NCI-H82 (cell line): ENCODE data around the gene RBM33.
"Not testable (repeated sequence)": the region's sequence is repeated elsewhere in the genome, so short reads cannot be mapped to it uniquely, and the experiment has no call there.

Experiments
- DNase-seq: peaks from one replicate; lab custom pipeline; 2025; lab: John Stamatoyannopoulos, UW

RBM33 gene

GRCh38 chr7:155665079-155665956 lies 20.9 kb downstream of the RBM33 start:
- no peak for DNase-seq

- DNase-seq, result no peak
Measured at GRCh38 chr7:155665957-155666287, 21.5 kb downstream of the RBM33 start.

- DNase-seq, result no peak
Measured at GRCh38 chr7:155667241-155667829, 22.9 kb downstream of the RBM33 start.

DNA sequence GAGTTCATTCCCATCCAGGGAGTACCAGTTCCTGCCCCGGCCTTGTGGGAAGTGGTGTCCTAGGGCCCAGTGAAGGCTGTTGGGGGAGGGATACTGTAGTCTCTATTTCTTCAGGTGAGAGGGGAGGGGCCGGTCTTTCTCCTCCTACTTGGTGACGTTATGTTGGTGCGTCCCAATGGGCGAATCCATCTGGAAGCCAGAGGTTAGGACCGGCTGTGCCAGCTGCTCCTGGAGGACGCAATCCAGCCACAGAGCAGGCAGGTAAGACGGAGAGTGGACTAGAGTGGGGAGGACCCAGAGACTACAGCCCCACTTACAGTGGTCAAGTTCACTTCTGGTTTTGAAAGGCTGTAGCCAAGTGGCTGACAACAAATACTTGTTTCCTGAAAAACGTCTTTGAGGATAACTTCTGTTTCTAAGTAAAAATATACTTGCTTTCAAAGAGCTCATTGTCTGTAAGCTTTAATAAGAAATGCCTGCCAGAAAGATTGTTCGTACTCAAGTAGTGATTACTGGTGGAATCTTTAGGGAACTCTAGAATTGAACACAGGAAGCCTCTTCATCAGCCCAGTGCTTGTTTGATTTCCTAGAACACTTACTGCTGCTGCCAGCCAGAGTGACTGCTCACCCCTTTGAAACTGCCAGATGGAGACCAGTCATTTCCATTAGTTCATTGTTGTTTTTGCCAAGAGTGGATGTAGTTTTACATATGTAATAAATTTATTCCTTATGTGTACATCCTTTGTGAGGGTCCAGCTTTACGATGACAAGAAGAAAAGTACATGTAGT lies 25.4 kb downstream of the RBM33 start:
- DNase-seq, result no peak

- no peak for DNase-seq
Measured at GRCh38 chr7:155670521-155670920, 26.1 kb downstream of the RBM33 start.

GRCh38 chr7:155674556-155674955 lies 30.1 kb downstream of the RBM33 start:
- no peak for DNase-seq

DNA sequence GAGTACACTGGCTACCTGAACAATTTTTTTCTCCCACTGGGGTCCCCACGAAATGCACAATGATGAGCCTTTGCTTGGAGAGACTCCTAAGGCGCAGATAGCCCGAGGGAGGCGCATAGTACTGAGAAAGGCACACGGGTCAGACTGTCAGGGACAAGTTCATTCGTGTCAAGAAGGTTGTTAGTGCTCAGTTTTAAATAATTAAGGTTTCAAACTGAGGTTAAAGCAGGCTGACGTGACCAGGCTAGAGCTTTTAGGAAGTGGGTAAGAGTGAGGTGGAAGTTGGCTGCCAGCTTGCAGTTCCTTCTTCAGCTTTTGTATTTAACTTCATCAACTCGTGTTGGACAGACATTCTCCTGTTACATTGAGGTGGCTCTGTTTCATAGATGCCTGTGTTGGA lies 31.6 kb downstream of the RBM33 start:
- DNase-seq, result no peak

- no peak for DNase-seq
Measured at GRCh38 chr7:155677688-155678087, 33.2 kb downstream of the RBM33 start.

DNA sequence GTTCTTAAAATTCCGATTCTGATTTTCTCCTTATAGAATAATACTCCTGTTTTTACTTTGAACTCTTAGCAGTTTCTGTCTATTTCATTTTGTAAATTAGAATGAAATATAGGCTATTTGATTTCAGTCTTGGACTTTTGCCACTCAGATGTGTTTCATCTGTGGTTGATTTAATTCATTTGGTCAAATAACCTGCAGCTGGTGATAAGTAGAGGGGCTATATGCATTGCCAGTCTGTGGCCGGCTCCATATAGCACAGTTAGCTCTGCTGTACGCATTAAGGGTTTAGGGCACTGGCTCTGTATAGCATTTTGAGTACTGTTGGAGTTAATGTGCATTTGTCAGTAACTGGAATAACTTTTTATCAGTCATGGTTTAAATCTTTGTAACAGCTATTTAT lies 35.7 kb downstream of the RBM33 start:
- DNase-seq, result no peak

DNA sequence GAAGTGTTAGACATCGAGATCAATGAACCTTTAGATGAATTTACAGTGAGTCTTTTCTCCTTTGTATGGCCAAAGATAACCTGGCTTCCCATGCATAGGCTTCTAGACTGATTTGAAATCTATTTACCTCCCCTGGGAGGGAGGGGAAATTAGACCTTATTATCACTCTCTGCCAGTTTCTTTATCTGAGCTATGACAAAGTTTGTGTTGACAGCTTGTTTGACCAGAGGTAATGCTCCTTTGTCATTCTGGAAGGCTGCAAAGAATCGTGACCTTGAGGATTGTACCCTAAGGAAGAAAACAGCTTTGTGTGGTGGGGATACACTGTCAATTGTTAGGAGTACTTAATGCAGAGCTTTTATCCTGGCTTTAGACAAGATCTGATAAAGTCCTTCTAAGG lies 36.4 kb downstream of the RBM33 start:
- DNase-seq, result peak; percentile 5

DNA sequence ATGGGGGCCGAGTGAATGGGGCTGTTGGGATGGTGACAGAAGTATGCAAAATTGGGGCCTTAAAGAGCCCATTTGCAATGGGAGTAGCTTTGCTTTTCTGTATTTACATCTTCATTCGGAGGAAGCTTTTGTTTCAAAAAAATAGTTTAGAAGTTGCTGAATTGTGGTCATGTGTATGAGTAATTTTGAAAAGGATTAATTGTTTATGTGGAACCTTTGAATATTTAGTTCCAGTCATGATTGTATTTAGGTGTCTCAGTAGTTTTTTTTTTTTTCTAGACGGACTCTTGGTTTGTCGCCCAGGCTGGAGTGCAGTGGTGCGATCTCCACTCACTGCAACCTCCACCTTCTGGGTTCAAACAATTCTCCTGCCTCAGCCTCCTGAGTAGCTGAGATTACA lies 37.2 kb downstream of the RBM33 start:
- no peak for DNase-seq

DNA sequence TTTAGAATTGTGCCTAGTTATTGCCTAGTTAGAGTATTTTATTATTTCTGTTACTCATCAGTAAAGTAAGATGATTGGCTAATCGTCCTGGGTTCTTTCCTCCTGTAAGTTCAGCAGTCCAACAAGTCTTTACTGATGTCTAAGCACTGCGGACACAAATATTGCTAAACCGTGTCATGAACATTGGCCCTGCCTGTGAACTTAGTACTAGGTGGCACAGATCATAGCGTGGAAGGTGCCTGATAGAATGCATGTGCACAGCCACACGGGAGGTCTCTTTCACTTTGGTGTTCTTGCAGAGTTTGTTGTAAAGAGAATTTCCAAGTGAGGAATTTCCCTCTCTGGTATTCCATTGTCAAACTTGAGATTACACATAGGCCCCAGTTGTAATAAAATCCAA lies 38.0 kb downstream of the RBM33 start:
- no peak for DNase-seq

GRCh38 chr7:155683098-155683497 lies 38.6 kb downstream of the RBM33 start:
- DNase-seq, result no peak

GRCh38 chr7:155683714-155684113 lies 39.3 kb downstream of the RBM33 start:
- DNase-seq, result no peak

GRCh38 chr7:155684543-155684942 lies 40.1 kb downstream of the RBM33 start:
- no peak for DNase-seq

DNA sequence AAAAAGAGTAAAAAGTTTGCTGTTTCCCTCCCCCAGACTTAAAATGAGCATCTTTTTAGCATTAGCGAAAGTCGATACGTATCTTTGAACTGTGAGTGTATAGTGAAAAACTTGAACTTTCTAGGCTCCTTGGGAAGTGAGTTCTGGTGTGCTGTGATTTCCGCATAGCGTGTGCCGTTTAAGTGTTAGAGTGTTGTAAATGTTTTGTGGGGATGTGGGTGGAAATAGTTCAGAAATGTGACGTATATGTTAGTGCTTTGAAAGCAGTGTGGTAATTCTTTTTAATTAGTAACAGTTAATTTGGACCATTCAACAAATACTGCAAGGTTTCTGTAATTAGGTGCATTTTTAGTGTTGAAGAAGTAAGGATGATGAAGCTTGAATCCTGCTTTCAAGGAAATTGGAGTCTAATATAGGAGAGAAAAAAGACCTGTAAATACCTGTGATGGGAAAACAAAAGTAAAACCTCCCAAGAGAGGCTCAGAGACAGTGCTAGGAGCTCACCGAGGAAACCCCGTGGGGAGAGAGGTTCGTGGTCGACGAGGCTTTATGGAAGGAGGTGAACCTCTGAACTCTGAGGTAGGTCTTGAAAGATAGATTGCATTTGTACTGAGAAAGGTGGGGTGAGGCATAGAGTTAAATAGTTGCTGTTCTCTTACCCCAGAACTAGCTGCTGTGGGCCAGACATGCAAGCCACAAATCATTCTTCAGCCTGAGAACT lies 40.8 kb downstream of the RBM33 start:
- no peak for DNase-seq

DNA sequence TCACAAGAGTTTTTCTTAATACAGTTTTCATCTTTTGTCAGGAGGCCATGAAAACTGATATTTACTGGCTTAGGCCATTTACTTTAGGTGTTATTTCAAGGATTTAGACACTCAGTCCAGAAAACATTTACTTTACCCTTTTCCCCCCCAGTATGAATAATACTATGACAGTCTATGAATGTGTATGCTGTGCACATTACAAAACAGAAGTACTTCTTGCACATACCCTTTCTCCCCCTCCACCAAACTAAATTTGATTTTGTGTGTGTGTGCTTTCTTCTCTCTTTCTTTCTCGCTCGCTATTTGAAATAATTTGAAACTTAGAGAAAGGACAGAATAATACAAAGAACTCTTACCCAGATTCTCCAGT lies 41.3 kb downstream of the RBM33 start:
- DNase-seq, result no peak

DNA sequence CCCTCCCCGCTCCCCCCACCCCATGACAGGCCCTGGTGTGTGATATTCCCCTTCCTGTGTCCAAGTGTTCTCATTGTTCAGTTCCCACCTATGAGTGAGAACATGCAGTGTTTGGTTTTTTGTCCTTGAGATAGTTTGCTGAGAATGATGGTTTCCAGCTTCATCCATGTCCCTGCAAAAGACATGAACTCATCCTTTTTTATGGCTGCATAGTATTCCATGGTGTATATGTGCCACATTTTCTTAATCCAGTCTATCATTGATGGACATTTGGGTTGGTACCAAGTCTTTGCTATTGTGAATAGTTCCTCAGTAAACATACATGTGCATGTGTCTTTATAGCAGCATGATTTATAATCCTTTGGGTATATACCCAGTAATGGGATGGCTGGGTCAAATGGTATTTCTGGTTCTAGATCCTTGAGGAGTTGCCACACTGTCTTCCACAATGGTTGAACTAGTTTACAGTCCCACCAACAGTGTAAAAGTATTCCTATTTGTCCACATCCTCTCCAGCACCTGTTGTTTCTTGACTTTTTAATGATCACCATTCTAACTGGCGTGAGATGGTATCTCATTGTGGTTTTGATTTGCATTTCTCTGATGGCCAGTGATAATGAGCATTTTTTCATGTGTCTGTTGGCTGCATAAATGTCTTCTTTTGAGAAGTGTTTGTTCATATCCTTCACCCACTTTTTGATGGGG lies 42.3 kb downstream of the RBM33 start:
- not testable (repeated sequence) for DNase-seq

GRCh38 chr7:155688237-155688636 lies 43.8 kb downstream of the RBM33 start:
- not testable (repeated sequence) for DNase-seq

- DNase-seq, result not testable (repeated sequence)
Measured at GRCh38 chr7:155690655-155691054, 46.2 kb downstream of the RBM33 start.

DNA sequence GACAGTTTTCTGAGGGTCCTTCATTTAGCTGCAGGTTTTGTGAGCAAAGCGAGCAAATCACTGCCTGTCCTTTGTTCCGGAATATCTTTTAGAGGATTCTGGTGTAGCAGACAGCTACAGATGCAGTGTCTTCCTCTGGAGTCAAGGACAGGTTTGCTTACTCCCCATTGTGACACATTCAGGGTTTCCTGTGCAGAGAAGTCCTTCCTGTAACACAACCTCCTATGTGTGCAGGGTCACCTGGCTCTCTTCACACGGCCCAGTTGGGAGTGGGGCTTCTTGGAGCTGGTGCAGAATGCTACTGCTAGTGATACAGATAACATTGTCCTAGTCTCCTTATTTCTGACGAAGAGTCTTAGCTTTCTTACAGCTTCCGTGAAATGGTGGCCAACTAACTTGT lies 47.9 kb downstream of the RBM33 start:
- DNase-seq, result no peak

DNA sequence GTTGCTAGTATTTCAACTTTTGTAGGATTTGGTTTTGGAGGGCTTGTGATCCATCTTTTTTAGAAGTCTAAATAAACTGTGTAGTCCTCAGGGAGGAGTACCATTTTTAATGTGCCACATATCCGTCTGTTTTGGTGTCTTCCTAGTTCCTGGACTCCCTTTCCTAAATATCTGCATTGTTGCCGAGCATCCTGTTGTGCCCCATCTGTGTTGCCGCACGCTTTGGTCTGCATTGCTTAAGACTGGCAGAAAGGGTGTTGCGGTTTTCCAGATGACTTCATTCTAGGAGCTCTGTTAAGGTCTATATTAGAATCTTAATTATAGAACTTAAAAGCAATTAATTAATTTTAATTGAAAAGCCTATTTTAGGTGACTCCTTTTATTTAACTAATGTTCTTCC lies 49.4 kb downstream of the RBM33 start:
- DNase-seq, result no peak
